IMR-90 (cell line): ENCODE data around the gene EXOSC1. TPM values are rescaled to one million over a fixed set of nuclear protein-coding genes. Genes with fewer than 3 reads are reported as not detected.

Source experiments
- ATAC-seq: fragments of 200-7000 bp; cut with Tn5 transposase; 2 replicates; pipeline ENCODE4 v1.9.1; 2020; ENCODE audit warnings: low read depth, mild to moderate bottlenecking, moderate library complexity
- BruUV-seq: library from RNA; stranded (reverse); fragments of 400-500 nt; replicated peaks from 2 replicates; lab custom pipeline; 2021; lab: Mats Ljungman, UMichigan
- CTCF ChIA-PET: fragments of 300-600 bp; formaldehyde crosslinking; extraction: SDS; loops from one replicate; lab custom pipeline; 2021; ENCODE audit warnings: antibody characterized with exemption; lab: Yijun Ruan, JAX
- POLR2A ChIA-PET: fragments of 300-600 bp; sonication (Branson Sonifier 250); formaldehyde crosslinking; loops from one replicate; lab custom pipeline; 2022; ENCODE audit warnings: antibody characterized with exemption; ENCODE audit not compliant: unreplicated experiment; lab: Charles Lee
- DNase-seq: peaks from one replicate; pipeline ENCODE4 v3.0.0; 2013
- H2AFZ ChIP-seq: replicated peaks from 2 replicates; pipeline ENCODE3; 2013; ENCODE audit warnings: low read length, mild to moderate bottlenecking; ENCODE audit not compliant: poor library complexity
- H2AK5ac ChIP-seq: 2 replicates; pipeline ENCODE4 v1.6.1; 2013; ENCODE audit warnings: low read depth, low read length, inconsistent platforms
- H2AK9ac ChIP-seq: replicated peaks from 2 replicates; pipeline ENCODE3; 2013; ENCODE audit warnings: mild to moderate bottlenecking, low read depth, low read length, moderate library complexity; ENCODE audit not compliant: poor library complexity
- H2BK120ac ChIP-seq: 2 replicates; pipeline ENCODE4 v1.6.1; 2013; ENCODE audit warnings: low read depth, low read length, inconsistent platforms
- H2BK15ac ChIP-seq: 3 replicates; pipeline ENCODE4 v1.6.1; 2013; ENCODE audit warnings: low read depth, low read length, inconsistent platforms
- H2BK20ac ChIP-seq: 2 replicates; pipeline ENCODE4 v1.6.1; 2013; ENCODE audit warnings: low read depth, mild to moderate bottlenecking, inconsistent platforms, low read length, moderate library complexity
- H2BK5ac ChIP-seq: 2 replicates; pipeline ENCODE4 v1.6.1; 2013; ENCODE audit warnings: mild to moderate bottlenecking, low read depth, low read length, inconsistent platforms; ENCODE audit not compliant: poor library complexity, severe bottlenecking
- H3K14ac ChIP-seq: replicated peaks from 2 replicates; pipeline ENCODE4 v1.6.1; 2013; ENCODE audit warnings: low read depth, low read length, inconsistent platforms
- H3K18ac ChIP-seq: 2 replicates; pipeline ENCODE4 v1.6.1; 2013; ENCODE audit warnings: low read depth, low read length, control low read depth
- H3K23ac ChIP-seq: 2 replicates; pipeline ENCODE4 v1.6.1; 2013; ENCODE audit warnings: low read depth, low read length, inconsistent platforms
- H3K27ac ChIP-seq: 2 replicates; pipeline ENCODE4 v1.5.1; 2013; ENCODE audit warnings: mild to moderate bottlenecking, control low read depth, low read length; ENCODE audit not compliant: insufficient read depth
- H3K27me3 ChIP-seq: 2 replicates; pipeline ENCODE4 v1.6.1; 2013; ENCODE audit warnings: low read length; ENCODE audit not compliant: control insufficient read depth, insufficient read depth
- H3K36me3 ChIP-seq: 2 replicates; pipeline ENCODE4 v1.6.1; 2013; ENCODE audit warnings: low read length, mixed read lengths; ENCODE audit not compliant: control insufficient read depth, insufficient read depth
- H3K4ac ChIP-seq: 2 replicates; pipeline ENCODE4 v1.6.1; 2013; ENCODE audit warnings: low read depth, low read length, inconsistent platforms
- H3K4me1 ChIP-seq: 2 replicates; pipeline ENCODE4 v1.6.1; 2013; ENCODE audit warnings: low read length, mixed read lengths; ENCODE audit not compliant: control insufficient read depth, insufficient read depth
- H3K4me2 ChIP-seq: 2 replicates; pipeline ENCODE4 v1.6.1; 2013; ENCODE audit warnings: low read depth, mild to moderate bottlenecking, control low read depth, low read length, moderate library complexity
- H3K4me3 ChIP-seq: 2 replicates; pipeline ENCODE4 v1.5.1; 2013; ENCODE audit warnings: low read depth, mild to moderate bottlenecking, control low read depth, low read length, moderate library complexity; ENCODE audit not compliant: insufficient read depth
- H3K56ac ChIP-seq: 2 replicates; pipeline ENCODE4 v1.6.1; 2013; ENCODE audit warnings: low read length, inconsistent platforms; ENCODE audit not compliant: insufficient read depth; ENCODE audit errors: extremely low read depth
- H3K79me1 ChIP-seq, 2 experiments: 2 replicates each; pipeline ENCODE4 v1.6.1; 2013; ENCODE audit warnings: low read length in 2 of 2, inconsistent platforms in 1 of 2, low read depth in 1 of 2
- H3K9ac ChIP-seq: 2 replicates; pipeline ENCODE4 v1.6.1; 2013; ENCODE audit warnings: low read depth, low read length, control low read depth
- H3K9me1 ChIP-seq: 2 replicates; pipeline ENCODE4 v1.6.1; 2013; ENCODE audit warnings: low read length, inconsistent platforms; ENCODE audit not compliant: insufficient read depth
- H3K9me3 ChIP-seq: 2 replicates; pipeline ENCODE4 v1.6.1; 2013; ENCODE audit warnings: low read length; ENCODE audit not compliant: control insufficient read depth, insufficient read depth
- H4K20me1 ChIP-seq: 2 replicates; pipeline ENCODE4 v1.6.1; 2013; ENCODE audit warnings: low read length, inconsistent platforms; ENCODE audit not compliant: insufficient read depth
- H4K5ac ChIP-seq: 2 replicates; pipeline ENCODE4 v1.6.1; 2013; ENCODE audit warnings: mild to moderate bottlenecking, low read depth, low read length, control low read depth
- H4K8ac ChIP-seq, 2 experiments: 2 replicates each; pipeline ENCODE4 v1.6.1; 2013; ENCODE audit warnings: low read depth in 2 of 2, low read length in 2 of 2, control low read depth in 1 of 2, inconsistent platforms in 1 of 2
- H4K91ac ChIP-seq: 2 replicates; pipeline ENCODE4 v1.6.1; 2013; ENCODE audit warnings: low read depth, low read length, inconsistent platforms; ENCODE audit not compliant: insufficient read depth
- BHLHE40 ChIP-seq: fragments of 150-350 bp; IDR thresholded peaks from 2 replicates; pipeline ENCODE4 v1.6.1; 2016; ENCODE audit warnings: mild to moderate bottlenecking, low read depth, low read length
- CEBPB ChIP-seq: IDR thresholded peaks from 2 replicates; pipeline ENCODE4 v1.6.1; 2012; ENCODE audit warnings: low read depth, low read length, improper control_type of control experiment
- CHD1 ChIP-seq: IDR thresholded peaks from 2 replicates; pipeline ENCODE4 v1.6.1; 2012; ENCODE audit warnings: low read depth, low read length, improper control_type of control experiment
- ELK1 ChIP-seq: fragments of 150-350 bp; IDR thresholded peaks from 2 replicates; pipeline ENCODE4 v1.6.1; 2016; ENCODE audit warnings: low read depth, mild to moderate bottlenecking, low read length, moderate library complexity, borderline replicate concordance
- FOS ChIP-seq: fragments of 150-350 bp; IDR thresholded peaks from 2 replicates; pipeline ENCODE4 v1.6.1; 2016; ENCODE audit warnings: low read depth, low read length
- MAFK ChIP-seq: IDR thresholded peaks from 2 replicates; pipeline ENCODE4 v1.6.1; 2012; ENCODE audit warnings: low read depth, low read length, improper control_type of control experiment
- MAZ ChIP-seq: IDR thresholded peaks from 2 replicates; pipeline ENCODE4 v1.6.1; 2012; ENCODE audit warnings: low read depth, mild to moderate bottlenecking, low read length, improper control_type of control experiment, moderate library complexity, borderline replicate concordance
- NFE2L2 ChIP-seq: fragments of 150-350 bp; IDR thresholded peaks from 2 replicates; pipeline ENCODE4 v1.6.1; 2016; ENCODE audit warnings: low read depth, mild to moderate bottlenecking, low read length
- SMC3 ChIP-seq: fragments of 150-350 bp; IDR thresholded peaks from 2 replicates; pipeline ENCODE4 v1.6.1; 2016; ENCODE audit warnings: low read depth, mild to moderate bottlenecking, antibody characterized with exemption, low read length, moderate library complexity
- USF2 ChIP-seq: fragments of 150-350 bp; IDR thresholded peaks from 2 replicates; pipeline ENCODE4 v1.6.1; 2017; ENCODE audit warnings: mild to moderate bottlenecking, antibody characterized with exemption, low read length, low read depth
- WGBS, 2 experiments: methylation state at CpG; one replicate each; pipeline versions ENCODE4 v1.1.5 to v1.1.7; 2013; ENCODE audit warnings: missing lambda C conversion rate in 2 of 2; ENCODE audit not compliant: insufficient read length in 1 of 2; ENCODE audit errors: extremely low coverage in 2 of 2; 5-methylcytosine and 5-hydroxymethylcytosine counted together
- dilution Hi-C: fragments of 300-500 bp; cut with HindIII; formaldehyde crosslinking; loops from one replicate; pipeline ENCODE4 v1.14.3; 2018; ENCODE audit warnings: low sequenced_read_pairs; ENCODE audit not compliant: unreplicated experiment
- in situ Hi-C: fragments of 300-500 bp; cut with MboI; formaldehyde crosslinking; loops from 3 replicates; pipeline ENCODE4 v1.14.3; 2019; ENCODE audit warnings: low sequenced_read_pairs, inconsistent platforms, mixed read lengths
- intact Hi-C: fragments of 100-400 bp; cut with micrococcal nuclease; formaldehyde crosslinking; loops from 2 replicates; pipeline ENCODE4 v1.10.0; 2022
- polyA plus RNA-seq, 3 experiments: library from polyadenylated mRNA; depleted of rRNA; stranded (reverse); fragments of >200 nt; gene quantifications; 2 replicates each; pipeline ENCODE4 v1.2.3, GENCODE V29; 2012; ENCODE audit warnings: low replicate concordance in 1 of 3
- total RNA-seq: library from RNA; depleted of rRNA; stranded (reverse); fragments of >200 nt; gene quantifications from 2 replicates; pipeline ENCODE4 v1.2.3, GENCODE V29; 2012

EXOSC1 gene
- total and polyA plus RNA-seq, 2 of the 4 experiments (the other 2 are of a cell fraction), result 49.7 to 51.6 TPM

GRCh38 chr10:97407952-97408248, 37.9 kb downstream of the EXOSC1 start:
- Histone ChIP-seq H3K9me1 (0 out of 2 replicates have a peak, but pooled peaks cover 1% of the 10 kb centered on the region), H3K27me3 (no peaks in the 10 kb centered on the region), H4K20me1 (no peaks in the 10 kb centered on the region), H3K56ac (no peak overlapping the region), H3K23ac (no peak overlapping the region), H3K4ac (no peak overlapping the region), H2BK15ac (no peak overlapping the region), H2AK5ac (no peak overlapping the region), H2BK120ac (no peak overlapping the region), H4K91ac (no peak overlapping the region), H3K4me3 (no peak overlapping the region), H3K18ac (no peak overlapping the region), H2AFZ (no peak overlapping the region), H3K79me1 (no peaks in the 10 kb centered on the region; a peak in 1 of 4 replicates), H3K14ac (no peak overlapping the region), H3K9ac (no peak overlapping the region), H3K4me1 (no peaks in the 10 kb centered on the region), H3K4me2 (no peak overlapping the region), H3K36me3 (no peaks in the 10 kb centered on the region), H3K9me3 (no peaks in the 10 kb centered on the region), H3K27ac (no peak overlapping the region), H2BK5ac (no peak overlapping the region), H4K5ac (no peak overlapping the region), H4K8ac (no peak overlapping the region), H2BK20ac (no peak overlapping the region), H2AK9ac (no peak overlapping the region)
- DNase-seq (no peak), ATAC-seq (no peak)
- no TSS peak for BruUV-seq
- CTCF ChIA-PET, result no interaction called here
- no CpG with 5 or more reads among the region's 2 CpGs for WGBS, 2 experiments
- intact Hi-C loops (loop anchor here (1.0 to 5.0 kb wide), 5 partner anchors 19 to 323 kb away; partner anchors contain the start of genes EXOSC1 and ZDHHC16), dilution Hi-C loops (no loop called here), in situ Hi-C loops (no loop called here)
- no peak for TF ChIP-seq ELK1
- TF ChIP-seq CHD1, result no peak
- TF ChIP-seq USF2, result no peak
- no peak for TF ChIP-seq MAZ
- TF ChIP-seq BHLHE40, result no peak
- TF ChIP-seq FOS, result no peak
- TF ChIP-seq CEBPB, result no peak
- TF ChIP-seq NFE2L2, result no peak
- TF ChIP-seq SMC3, result no peak
- TF ChIP-seq MAFK, result no peak
- POLR2A ChIA-PET, result no interaction called here
